ENCODE results near the gene ZDHHC24.

- no peak for TF ChIP-seq CTCF (IDR thresholded peaks at IDR 0.05)
- no peak for TF ChIP-seq POLR2A (IDR thresholded peaks at IDR 0.05)
- no peak for TF ChIP-seq POLR2AphosphoS5 (IDR thresholded peaks at IDR 0.05; ENCODE audit: insufficient read depth in 1 of 2, low read depth in 1 of 2)
These were observed 9.6 kb upstream of the ZDHHC24 start for GRCh38 chr11:66555416-66555815.
